CD4-positive, alpha-beta T cell treated with Interleukin-21 for 1 hour (primary cell): Measurements from ENCODE around the gene QPRT.
"Not testable (repeated sequence)": the region's sequence is repeated elsewhere in the genome, so short reads cannot be mapped to it uniquely, and the experiment has no call there.

Experiments used
- DNase-seq: peaks from one replicate; pipeline ENCODE4 v3.0.0-alpha.2; 2020

QPRT gene

DNA sequence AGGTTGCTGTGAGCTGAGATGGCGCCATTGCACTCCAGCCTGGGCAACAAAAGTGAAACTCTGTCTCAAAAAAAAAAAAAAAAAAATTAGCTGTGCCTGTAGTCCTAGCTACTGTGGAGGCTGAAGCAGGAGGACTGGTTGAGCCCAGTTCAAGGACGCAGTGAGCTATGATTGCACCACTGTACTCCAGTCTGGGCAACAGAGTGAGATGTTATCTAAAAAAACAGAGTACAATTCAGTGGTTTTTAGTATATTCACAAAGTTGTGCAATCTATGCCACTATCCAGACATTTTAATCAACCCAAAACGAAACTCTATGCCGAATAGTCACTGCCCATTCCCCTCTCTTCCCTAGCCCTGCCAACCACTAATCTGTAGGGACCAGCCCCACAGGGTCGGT lies 41.7 kb downstream of the QPRT start:
- DNase-seq = no peak

DNA sequence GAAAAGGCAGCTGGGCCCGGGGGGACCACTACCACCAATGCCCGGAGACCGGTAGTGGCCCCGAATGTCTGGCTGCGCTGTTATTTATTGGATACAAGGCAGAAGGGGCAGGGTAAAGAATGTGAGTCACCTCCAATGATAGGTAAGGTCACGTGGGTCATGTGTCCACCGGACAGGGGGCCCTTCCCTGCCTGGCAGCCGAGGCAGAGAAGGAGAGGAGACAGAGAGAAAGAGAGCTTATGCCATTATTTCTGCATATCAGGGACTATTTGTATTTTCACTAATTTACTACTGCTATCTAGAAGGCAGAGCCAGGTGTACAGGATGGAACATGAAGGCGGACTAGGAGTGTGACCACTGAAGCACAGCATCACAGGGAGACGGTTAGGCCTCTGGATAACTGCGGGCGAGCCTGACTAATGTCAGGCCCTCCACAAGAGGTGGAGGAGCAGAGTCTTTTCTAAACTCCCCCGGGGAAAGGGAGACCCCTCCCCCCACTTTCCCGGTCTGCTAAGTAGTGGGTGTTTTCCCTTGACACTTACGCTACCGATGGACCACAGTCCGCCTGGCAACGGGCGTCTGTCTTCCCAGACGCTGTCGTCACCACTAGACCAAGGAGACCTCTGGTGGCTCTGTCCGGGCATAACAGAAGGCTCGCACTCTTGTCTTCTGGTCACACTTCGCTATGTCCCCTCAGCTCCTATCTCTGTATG lies 42.3 kb downstream of the QPRT start:
- peak; percentile 57 for DNase-seq

DNA sequence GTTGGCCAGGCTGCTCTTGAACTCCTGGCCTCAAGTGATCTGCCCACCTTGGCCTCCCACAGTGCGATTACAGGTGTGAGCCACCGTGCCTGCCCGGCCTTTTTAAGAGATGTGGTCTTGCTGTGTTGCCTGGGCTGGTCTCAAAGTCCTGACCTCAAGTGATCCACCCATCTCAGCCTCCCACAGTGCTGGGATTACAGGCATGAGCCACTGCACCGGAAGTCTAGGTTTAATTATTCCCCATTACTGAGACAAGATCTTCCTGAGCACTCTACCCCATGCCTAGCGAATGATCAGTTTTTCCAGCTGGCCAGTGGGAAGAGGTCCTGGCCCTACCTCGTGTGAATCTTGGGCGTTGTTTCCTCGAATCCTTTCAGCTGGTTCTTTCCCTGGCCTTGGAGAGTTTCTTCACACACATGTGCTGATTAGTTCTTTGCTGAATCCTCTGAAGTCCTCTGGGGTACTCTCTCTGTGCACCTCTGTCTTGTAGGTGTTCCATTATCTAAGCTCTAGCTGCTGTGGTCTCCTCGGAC lies 47.9 kb downstream of the QPRT start:
- no peak for DNase-seq

GRCh38 chr16:29727452-29727851 lies 48.5 kb downstream of the QPRT start:
- no peak for DNase-seq

- no peak for DNase-seq
These were observed 50.1 kb downstream of the QPRT start for GRCh38 chr16:29729116-29729521.

GRCh38 chr16:29730649-29731048 lies 51.7 kb downstream of the QPRT start:
- DNase-seq = no peak

DNA sequence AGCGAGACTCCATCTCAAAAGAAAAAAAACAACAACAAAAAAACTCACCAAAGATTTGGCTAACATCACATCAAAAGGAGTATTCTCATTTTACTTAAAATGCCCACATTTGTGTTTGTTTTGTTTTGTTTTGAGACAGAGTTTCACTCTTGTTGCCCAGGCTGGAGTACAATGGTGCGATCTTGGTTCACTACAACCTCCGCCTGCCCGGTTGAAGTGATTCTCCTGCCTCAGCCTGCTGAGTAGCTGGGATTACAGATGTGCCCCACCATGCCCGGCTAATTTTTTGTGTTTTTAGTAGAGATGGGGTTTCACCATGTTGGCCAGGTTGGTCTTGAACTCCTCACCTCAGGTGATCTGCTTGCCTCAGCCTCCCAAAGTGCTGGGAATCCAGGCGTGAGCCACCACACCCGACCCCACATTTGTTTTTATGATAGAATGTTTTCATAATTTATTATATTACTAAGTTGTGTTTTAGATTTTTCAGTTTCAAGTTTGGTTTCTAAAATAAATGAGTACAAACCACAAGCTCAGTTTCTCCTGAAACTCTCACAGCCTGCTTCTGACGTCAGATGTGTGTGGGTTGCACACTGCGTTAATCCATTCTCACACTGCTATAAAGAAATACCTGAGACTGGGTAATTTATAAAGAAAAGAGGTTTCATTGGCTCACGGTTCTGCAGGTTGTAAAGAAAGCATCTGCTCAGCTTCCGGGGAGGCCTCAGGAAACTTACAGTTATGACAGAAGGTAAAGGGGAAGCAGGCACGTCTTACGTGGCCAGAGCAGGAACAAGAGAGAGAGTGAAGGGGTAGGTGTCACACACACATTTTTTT lies 53.0 kb downstream of the QPRT start:
- DNase-seq = peak; percentile 43

- DNase-seq = no peak
These were observed 55.8 kb downstream of the QPRT start for GRCh38 chr16:29734786-29735185.

DNA sequence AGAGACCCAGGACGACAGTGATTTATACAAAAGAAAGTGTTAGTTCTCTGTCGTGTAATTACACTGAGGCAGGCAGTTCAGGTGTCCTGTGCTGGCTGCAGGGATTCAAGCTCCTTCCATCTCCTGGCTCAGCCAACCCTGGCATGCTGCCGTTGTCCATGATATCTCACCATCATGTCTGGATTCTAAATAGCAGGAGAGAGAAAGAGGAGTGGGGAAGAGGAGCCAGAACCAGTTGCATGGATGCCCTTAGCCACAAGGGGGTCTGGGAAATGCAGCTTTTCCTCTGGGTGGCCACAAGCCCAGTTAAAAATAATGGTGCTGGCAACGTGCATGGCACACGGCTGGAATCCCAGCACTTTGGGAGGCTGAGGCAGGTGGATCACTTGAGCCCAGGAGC lies 57.1 kb downstream of the QPRT start:
- DNase-seq = no peak

DNA sequence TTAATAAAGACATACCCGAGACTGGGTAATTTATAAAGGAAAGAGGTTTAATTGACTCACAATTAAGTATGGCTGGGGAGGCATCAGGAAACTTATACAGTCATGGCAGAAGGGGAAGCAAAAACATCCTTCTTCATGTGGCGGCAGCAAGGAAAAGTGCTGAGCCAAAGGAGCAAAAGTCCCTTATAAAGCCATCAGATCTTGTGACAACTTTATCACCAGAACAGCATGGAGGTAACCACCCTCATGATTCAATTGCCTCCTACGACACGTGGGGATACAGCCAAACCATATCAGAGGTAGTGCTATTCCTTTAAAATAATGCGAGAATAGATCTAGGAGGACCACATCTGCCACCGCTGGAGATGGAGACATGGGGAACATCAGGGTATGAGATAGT lies 57.8 kb downstream of the QPRT start:
- DNase-seq = no peak

DNA sequence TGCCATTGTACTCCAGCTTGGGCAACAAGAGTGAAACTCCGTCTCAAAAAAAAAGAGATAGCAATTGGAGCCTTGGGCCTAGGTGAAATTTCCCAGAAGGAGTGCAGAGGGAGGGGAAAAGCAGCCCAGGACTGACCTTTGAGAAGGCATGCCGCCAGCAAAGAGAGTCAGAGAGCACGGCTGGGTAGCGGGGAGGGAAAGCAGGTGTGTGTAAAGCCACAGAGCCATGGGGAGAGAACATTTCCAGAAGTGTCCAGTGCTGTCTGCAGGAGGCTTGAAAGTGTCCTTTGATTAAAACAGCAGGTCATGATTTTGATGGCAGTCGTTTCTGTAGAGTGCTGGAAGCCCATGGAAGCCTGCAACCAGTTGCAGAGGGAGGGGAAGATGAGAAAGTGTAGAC lies 58.7 kb downstream of the QPRT start:
- no peak for DNase-seq

GRCh38 chr16:29738514-29738913 lies 59.5 kb downstream of the QPRT start:
- DNase-seq = peak; percentile 87

DNA sequence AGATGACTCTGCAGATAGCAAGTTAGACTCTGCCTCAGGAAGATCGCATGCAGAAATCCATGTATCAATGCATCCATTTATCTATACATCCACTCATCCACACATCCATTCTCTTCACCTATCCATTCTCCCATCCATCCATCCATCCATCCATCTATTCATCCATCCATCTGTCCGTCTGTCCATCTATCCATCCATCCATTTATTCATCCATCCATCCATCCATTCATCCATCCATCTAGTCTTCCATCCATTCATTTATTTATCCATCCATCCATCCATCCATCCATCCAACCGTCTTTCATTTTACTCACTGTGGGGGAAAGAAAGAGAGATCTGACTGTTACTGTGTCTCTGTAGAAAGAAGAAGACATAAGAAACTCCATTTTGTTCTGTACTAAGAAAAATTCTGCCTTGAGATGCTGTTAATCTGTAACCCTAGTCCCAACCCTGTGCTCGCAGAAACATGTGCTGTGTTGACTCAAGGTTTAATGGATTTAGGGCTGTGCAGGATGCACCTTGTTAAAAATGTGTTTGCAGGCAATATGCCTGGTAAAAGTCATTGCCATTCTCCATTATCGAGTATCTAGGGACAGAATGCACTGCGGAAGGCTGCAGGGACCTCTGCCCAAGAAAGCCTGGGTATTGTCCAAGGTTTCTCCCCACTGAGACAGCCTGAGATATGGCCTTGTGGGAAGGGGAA lies 61.1 kb downstream of the QPRT start:
- DNase-seq = not testable (repeated sequence)

DNA sequence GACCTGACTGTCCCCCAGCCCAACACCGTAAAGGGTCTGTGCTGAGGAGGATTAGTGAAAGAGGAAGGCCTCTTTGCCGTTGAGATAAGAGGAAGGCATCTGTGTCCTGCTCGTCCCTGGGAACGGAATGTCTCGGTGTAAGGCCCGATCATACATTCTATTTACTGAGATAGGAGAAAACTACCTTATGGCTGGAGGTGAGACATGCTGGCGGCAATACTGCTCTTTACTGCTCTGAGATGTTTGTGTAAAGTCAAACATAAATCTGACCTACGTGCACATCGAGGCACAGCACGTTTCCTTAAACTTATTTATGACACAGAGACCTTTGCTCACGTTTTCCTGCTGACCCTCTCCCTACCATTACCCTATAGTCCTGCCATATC lies 61.6 kb downstream of the QPRT start:
- not testable (repeated sequence) for DNase-seq

DNA sequence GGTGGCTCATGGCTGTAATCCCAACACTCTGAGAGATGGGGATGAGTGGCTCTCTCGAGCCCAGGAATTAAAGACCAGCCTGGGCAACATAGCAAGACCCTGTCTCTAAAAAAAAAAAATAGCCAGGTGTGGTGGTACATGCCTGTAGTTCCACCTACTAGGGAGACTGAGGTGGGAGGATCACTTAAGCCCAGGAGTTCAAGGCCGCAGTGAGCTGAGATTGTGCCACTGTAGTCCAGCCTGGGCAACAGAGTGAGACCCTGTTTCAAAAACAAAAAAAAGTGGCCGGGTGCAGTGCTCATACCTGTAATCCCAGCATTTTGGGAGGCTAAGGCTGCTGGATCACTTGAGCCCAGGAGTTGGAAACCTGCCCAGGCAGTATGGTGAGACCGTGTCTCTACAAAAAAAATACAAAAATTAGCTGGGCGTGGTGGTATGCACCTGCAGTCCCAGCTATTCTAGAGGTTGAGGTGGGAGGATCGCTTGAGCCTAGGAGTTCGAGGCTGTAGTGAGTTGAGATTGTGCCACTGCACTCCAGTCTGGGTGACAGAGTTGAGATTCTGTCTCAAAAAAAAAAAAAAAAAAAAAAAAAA lies 63.8 kb downstream of the QPRT start:
- no peak for DNase-seq

DNA sequence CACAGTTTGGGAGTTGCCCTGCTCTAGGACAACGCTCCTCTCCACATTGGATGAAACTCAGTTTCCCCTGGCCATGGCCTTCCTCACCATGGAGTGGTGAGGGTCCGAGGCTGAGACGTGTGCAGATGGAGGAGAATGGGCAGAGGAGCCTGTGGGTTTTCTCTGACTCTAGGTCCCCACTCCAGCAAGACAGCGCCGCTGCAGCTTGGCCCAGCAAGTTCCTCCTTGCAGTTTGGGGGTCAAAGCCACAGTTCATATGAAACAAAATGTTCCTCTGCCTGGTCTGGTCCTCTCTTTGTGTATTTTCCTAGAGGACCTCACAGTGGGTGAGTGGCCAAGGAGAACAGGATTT lies 64.5 kb downstream of the QPRT start:
- no peak for DNase-seq

DNA sequence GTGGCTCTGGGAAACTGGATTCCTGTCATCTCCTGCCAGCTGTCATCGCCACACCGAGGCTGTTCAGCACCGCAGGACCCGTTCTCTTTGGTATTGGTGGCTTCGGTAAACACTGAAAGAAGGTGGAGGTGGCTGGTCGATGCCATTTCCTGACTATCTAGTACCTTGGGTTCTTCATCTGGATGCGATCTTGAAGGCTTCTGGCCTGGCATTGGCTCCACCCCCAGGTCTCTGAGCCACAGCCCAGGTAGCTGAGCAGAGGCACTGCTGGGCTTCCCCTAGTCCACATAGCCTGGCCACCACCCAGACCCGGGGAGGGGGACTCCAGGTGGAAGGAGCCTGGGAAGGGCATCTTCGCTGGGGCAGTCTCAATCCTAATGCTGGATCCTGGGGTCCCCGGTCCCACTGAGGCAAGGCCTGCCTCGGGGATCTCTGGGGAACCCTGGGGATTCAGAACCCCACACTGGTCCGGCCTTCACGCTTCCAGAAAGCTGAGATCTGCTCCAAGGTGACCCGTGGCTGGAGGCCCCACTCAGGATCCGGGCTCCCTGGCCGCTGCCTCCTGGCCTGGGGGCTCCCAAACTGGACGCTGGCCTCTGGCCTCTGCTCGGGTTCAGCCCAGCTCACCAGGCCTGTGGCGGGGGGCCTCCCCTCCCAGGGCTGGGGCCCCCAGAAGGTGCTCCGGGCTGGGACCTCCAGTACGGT lies 65.0 kb downstream of the QPRT start:
- DNase-seq = peak; percentile 76

DNA sequence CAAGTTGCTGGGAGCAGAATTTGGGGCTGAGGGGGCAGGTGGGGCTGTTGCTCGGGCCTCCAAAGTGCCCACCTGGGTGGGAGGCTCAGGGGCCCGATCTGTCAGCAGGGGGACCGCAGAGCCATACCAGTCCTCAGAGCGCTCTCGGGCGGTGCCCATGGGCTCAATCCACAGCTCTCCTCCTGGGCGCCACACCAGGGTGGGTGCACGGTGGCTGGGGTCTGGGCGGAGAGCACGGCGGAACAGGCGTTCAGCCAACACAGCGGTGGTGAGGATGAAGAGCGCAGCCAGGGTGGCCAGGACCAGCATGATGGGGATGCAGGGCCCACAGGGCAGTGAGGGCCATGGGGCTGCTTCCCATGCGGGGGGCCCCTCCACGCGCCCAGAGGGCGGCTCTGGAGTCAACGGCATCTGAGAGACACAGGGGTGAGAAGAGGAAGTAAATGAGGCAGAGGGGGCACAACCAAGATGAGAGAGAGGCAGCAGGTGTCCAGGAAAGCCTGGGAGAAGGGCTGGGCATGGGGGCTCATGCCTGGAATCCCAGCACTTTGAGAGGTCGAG lies 65.6 kb downstream of the QPRT start:
- DNase-seq = no peak

DNA sequence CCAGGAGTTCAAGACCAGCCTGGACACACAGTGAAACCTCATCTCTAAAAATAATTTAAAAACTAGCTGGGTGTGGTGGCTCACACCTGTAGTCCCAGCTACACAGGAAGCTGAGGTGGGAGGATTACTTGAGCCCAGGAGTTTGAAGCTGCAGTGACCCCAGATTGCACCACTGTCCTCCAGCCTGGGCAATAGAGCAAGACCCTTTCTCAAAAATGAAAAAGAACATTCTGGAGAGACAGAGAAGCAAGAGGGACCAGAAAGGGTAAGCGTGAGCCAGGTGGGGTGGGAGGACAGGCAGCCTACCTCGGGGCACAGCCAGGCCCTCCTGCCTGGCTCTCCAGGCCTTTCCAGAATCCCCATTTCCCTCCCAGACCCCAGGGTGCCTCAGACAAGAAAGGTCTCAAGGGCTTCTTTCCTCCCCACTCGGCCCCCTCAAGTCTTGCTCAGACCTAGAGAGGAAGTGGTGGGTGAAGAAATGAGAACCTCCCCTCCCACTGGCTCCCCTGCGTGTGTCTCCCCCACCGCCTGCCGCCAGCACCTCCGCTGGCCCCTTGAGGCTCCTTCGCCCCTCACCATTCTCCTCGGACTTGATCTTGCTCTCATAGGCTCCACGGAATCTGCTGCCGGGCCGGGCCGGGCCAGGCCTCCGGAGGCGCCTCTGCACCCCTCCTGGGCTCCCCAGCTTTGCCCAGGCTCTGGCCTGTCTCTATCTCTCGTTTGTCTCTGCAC lies 66.3 kb downstream of the QPRT start:
- DNase-seq = peak; percentile 69

DNA sequence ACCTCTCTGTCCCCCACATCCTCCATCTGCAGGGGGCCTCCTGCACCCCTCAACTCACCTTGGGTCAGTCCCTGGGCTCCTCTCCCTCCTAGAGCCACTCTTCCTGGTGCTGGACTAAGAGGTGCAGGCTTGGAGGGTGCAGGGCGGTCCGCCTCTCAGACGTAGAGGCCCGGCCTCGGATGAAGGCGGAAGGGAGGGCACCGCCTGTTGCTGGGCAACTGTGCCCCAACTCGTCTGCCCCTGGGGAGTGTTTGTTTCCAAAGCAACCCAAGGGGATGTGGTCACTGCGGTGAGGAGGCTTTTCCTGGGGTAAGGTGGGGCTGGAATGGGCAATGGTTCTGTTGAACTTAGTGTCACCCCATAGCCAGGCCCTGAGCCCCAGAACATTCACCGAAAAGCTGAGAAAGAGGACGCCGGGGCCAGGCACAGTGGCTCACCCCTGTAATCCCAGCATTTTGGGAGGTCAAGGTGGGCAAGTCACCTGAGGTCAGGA lies 66.9 kb downstream of the QPRT start, which contains the start of gene C16orf54:
Gene C16orf54, minus strand, starts transcription at position 138 of the 493 bp plus-strand sequence. CDS start 1,039 bp downstream, outside the sequence.
- DNase-seq = peak; percentile 97

- peak; percentile 39 for DNase-seq
These were observed 67.5 kb downstream of the QPRT start for GRCh38 chr16:29746518-29746917.
